ENCODE results near the gene LRP1B. TPM values are rescaled to one million over a fixed set of nuclear protein-coding genes. Genes with fewer than 3 reads are reported as not detected.
A peak's percentile ranks its signal among the peaks of the same experiment; 100 is the strongest.
"Not testable (repeated sequence)": the region's sequence is repeated elsewhere in the genome, so short reads cannot be mapped to it uniquely, and the experiment has no call there.

Gene LRP1B
- total RNA-seq, 1 experiment from 2014 or later = not detected

GRCh38 chr2:140383781-140384180 lies 1747.0 kb downstream of the LRP1B start:
- no peak for DNase-seq
- Histone ChIP-seq H3K27me3 (no peaks in the 10 kb centered on the region), H3K4me3 (no peak overlapping the region), H3K9me3 (no peaks in the 10 kb centered on the region), H3K36me3 (no peaks in the 10 kb centered on the region)

GRCh38 chr2:140376686-140377085 lies 1754.1 kb downstream of the LRP1B start:
- no peaks in the 10 kb centered on the region for H3K36me3 ChIP-seq
- no peak for DNase-seq
- no peaks in the 10 kb centered on the region for H3K9me3 ChIP-seq
- H3K4me3 ChIP-seq = no peak overlapping the region
- H3K27me3 ChIP-seq = no peaks in the 10 kb centered on the region

- no peak for DNase-seq
- no peak overlapping the region for H3K4me3 ChIP-seq
- H3K9me3 ChIP-seq = no peaks in the 10 kb centered on the region
- no peaks in the 10 kb centered on the region for H3K36me3 ChIP-seq
- H3K27me3 ChIP-seq = no peaks in the 10 kb centered on the region
Measured at GRCh38 chr2:140363131-140363530, 1767.7 kb downstream of the LRP1B start.

- no peaks in the 10 kb centered on the region for H3K27me3 ChIP-seq
- H3K4me3 ChIP-seq = no peak overlapping the region
- H3K36me3 ChIP-seq = no peaks in the 10 kb centered on the region
- DNase-seq = no peak
- no peaks in the 10 kb centered on the region for H3K9me3 ChIP-seq
Measured at GRCh38 chr2:140362361-140362760, 1768.5 kb downstream of the LRP1B start.

GRCh38 chr2:140359056-140359771 lies 1771.6 kb downstream of the LRP1B start:
- DNase-seq = no peak
- Histone ChIP-seq H3K36me3 (no peaks in the 10 kb centered on the region), H3K9me3 (no peaks in the 10 kb centered on the region), H3K27me3 (no peaks in the 10 kb centered on the region), H3K4me3 (no peak overlapping the region)

GRCh38 chr2:140356697-140357096 lies 1774.1 kb downstream of the LRP1B start:
- Histone ChIP-seq H3K27me3 (no peaks in the 10 kb centered on the region), H3K36me3 (no peaks in the 10 kb centered on the region), H3K4me3 (no peak overlapping the region), H3K9me3 (no peaks in the 10 kb centered on the region)
- no peak for DNase-seq

GRCh38 chr2:140355511-140356090 lies 1775.2 kb downstream of the LRP1B start:
- Histone ChIP-seq H3K9me3 (no peaks in the 10 kb centered on the region), H3K27me3 (no peaks in the 10 kb centered on the region), H3K36me3 (no peaks in the 10 kb centered on the region), H3K4me3 (no peak overlapping the region)
- no peak for DNase-seq

- no peak for DNase-seq
- Histone ChIP-seq H3K36me3 (no peaks in the 10 kb centered on the region), H3K4me3 (no peak overlapping the region), H3K27me3 (no peaks in the 10 kb centered on the region), H3K9me3 (no peaks in the 10 kb centered on the region)
Measured at GRCh38 chr2:140354544-140354943, 1776.3 kb downstream of the LRP1B start.

GRCh38 chr2:140353541-140353940 lies 1777.3 kb downstream of the LRP1B start:
- Histone ChIP-seq H3K36me3 (no peaks in the 10 kb centered on the region), H3K27me3 (no peaks in the 10 kb centered on the region), H3K4me3 (no peak overlapping the region), H3K9me3 (no peaks in the 10 kb centered on the region)
- no peak for DNase-seq

GRCh38 chr2:140351692-140352091 lies 1779.1 kb downstream of the LRP1B start:
- Histone ChIP-seq H3K4me3 (no peak overlapping the region), H3K36me3 (no peaks in the 10 kb centered on the region), H3K9me3 (no peaks in the 10 kb centered on the region), H3K27me3 (no peaks in the 10 kb centered on the region)
- no peak for DNase-seq

GRCh38 chr2:140349695-140350094 lies 1781.1 kb downstream of the LRP1B start:
- H3K36me3 ChIP-seq = no peaks in the 10 kb centered on the region
- DNase-seq = no peak

GRCh38 chr2:140348826-140349225 lies 1782.0 kb downstream of the LRP1B start:
- H3K27me3 ChIP-seq = no peaks in the 10 kb centered on the region
- no peaks in the 10 kb centered on the region for H3K9me3 ChIP-seq
- no peaks in the 10 kb centered on the region for H3K36me3 ChIP-seq
- DNase-seq = no peak
- no peak overlapping the region for H3K4me3 ChIP-seq

More at GRCh38 chr2:140349695-140350094, 1781.1 kb downstream of the LRP1B start:
- H3K9me3 ChIP-seq = no peaks in the 10 kb centered on the region
- H3K27me3 ChIP-seq = no peaks in the 10 kb centered on the region
- H3K4me3 ChIP-seq = no peak overlapping the region

GRCh38 chr2:140344838-140345237 lies 1786.0 kb downstream of the LRP1B start:
- peak; percentile 17 for DNase-seq

GRCh38 chr2:140344266-140344665 lies 1786.5 kb downstream of the LRP1B start:
- DNase-seq, H3K27me3 ChIP-seq, H3K9me3 ChIP-seq, H3K4me3 ChIP-seq, H3K36me3 ChIP-seq: not testable (repeated sequence)

More at GRCh38 chr2:140344838-140345237, 1786.0 kb downstream of the LRP1B start:
- Histone ChIP-seq H3K27me3 (no peaks in the 10 kb centered on the region), H3K36me3 (no peaks in the 10 kb centered on the region), H3K4me3 (no peak overlapping the region), H3K9me3 (no peaks in the 10 kb centered on the region)

- H3K4me3 ChIP-seq = no peak overlapping the region
- H3K9me3 ChIP-seq = no peaks in the 10 kb centered on the region
- H3K36me3 ChIP-seq = no peaks in the 10 kb centered on the region
Measured at GRCh38 chr2:140338795-140339194, 1792.0 kb downstream of the LRP1B start.

GRCh38 chr2:140337061-140337460 lies 1793.8 kb downstream of the LRP1B start:
- no peaks in the 10 kb centered on the region for H3K9me3 ChIP-seq
- no peak for DNase-seq
- no peak overlapping the region for H3K4me3 ChIP-seq
- no peaks in the 10 kb centered on the region for H3K36me3 ChIP-seq
- H3K27me3 ChIP-seq = no peaks in the 10 kb centered on the region

More at GRCh38 chr2:140338795-140339194, 1792.0 kb downstream of the LRP1B start:
- no peaks in the 10 kb centered on the region for H3K27me3 ChIP-seq
- no peak for DNase-seq

GRCh38 chr2:140316345-140316744 lies 1814.5 kb downstream of the LRP1B start:
- H3K9me3 ChIP-seq = no peaks in the 10 kb centered on the region
- H3K36me3 ChIP-seq = no peaks in the 10 kb centered on the region
- H3K4me3 ChIP-seq = no peak overlapping the region
- no peaks in the 10 kb centered on the region for H3K27me3 ChIP-seq
- DNase-seq = no peak

- Histone ChIP-seq H3K9me3 (no peaks in the 10 kb centered on the region), H3K4me3 (no peak overlapping the region), H3K27me3 (no peaks in the 10 kb centered on the region), H3K36me3 (no peaks in the 10 kb centered on the region)
- no peak for DNase-seq
Measured at GRCh38 chr2:140311905-140312304, 1818.9 kb downstream of the LRP1B start.

Data from MG63 (cell line).